ENCODE results near the gene RSU1.

RSU1 gene

DNA sequence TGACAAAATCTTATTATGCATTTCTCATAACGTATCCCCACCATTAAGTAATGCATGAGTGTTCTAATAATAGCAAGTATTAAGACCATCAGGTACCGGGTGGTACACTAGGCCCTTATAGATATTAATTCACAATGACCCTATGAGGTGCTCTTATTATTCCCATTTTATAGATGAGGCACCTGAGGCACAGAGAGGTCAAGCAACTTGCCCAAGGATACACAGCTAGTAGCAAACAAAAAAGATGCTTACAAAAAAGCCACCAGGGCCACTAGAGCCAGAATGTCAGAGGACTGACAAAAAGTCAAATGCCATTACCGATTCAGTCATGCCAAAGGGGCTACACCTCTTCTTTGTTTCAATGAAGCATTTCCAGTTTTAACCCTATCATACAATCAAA, 5.9 kb downstream of the RSU1 start:
- H3K4me1 ChIP-seq (ENCODE audit: control insufficient read depth, insufficient read depth, low read length, poor library complexity, severe bottlenecking) = no peaks in the 10 kb centered on the region
- no peak overlapping the region for H3K27ac ChIP-seq (ENCODE audit: low read depth, low read length, severe bottlenecking)
- peaks cover 36% of the 10 kb centered on the region for H3K36me3 ChIP-seq (ENCODE audit: control insufficient read depth, insufficient read depth, low read length)
- 45 to 74% methylated on average over 1 to 3 of the region's 3 CpGs for WGBS, 2 experiments (ENCODE audit: insufficient coverage in 2 of 2)
- H3K9me3 ChIP-seq (ENCODE audit: control insufficient read depth, low read length) = no peaks in the 10 kb centered on the region
- H3K4me3 ChIP-seq (ENCODE audit: extremely low read depth, insufficient read depth, low read length, poor library complexity, severe bottlenecking) = no peak overlapping the region

DNA sequence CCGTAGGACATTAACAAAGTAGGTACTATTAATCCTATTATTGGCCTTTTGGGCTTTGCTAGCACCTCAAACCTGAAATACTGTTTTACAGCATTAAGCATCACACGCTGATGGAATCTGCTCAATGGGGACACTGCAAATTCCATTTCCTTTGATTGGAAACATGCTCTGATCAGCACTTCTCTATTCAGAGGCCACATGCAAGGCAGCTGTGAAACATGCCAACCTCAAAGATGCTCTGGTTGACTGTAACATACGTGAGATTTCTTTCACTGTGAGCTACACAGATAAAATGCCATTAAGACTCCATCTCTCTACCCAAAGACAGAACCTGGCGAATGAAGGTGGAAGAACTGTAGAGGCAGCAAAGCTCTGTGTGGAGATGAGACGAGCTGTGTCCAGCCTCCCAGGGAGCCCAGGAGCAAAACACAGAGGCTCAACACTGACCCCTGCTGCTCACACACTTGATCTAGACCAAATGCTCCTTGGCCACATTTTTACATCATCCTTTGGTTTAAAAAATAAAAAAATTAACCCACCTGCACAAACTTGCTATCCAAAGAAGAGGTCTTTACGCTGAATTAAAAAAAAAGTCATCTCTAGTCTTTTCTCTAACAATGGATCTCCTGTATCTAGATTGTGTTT, 8.0 kb downstream of the RSU1 start:
- WGBS, 2 experiments (ENCODE audit: insufficient coverage in 2 of 2) = 82 to 97% methylated on average over 3 to 4 of the region's 6 CpGs
- Histone ChIP-seq H3K27ac (ENCODE audit: low read depth, low read length, severe bottlenecking) (no peak overlapping the region), H3K4me3 (ENCODE audit: extremely low read depth, insufficient read depth, low read length, poor library complexity, severe bottlenecking) (no peak overlapping the region), H3K4me1 (ENCODE audit: control insufficient read depth, insufficient read depth, low read length, poor library complexity, severe bottlenecking) (no peaks in the 10 kb centered on the region), H3K9me3 (ENCODE audit: control insufficient read depth, low read length) (no peaks in the 10 kb centered on the region), H3K36me3 (ENCODE audit: control insufficient read depth, insufficient read depth, low read length) (peaks cover 39% of the 10 kb centered on the region)

DNA sequence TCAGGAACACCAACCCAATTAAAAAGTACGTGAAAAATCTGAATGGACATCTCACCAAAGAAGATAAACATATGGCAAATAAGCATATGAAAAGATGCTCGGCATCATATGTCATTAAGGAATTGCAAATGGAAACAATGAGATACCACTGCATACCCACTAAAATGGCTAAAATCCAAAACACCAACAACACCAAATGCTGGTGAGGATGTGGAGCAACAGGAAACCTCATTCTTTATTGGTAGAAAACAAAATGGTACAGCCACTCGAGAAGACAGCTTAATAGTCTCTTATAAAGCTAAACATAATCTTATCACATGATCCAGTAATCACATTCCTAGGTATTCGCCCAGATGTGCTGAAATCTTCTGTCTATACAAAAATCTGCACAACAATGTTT, 13.1 kb downstream of the RSU1 start:
- Histone ChIP-seq H3K36me3 (ENCODE audit: control insufficient read depth, insufficient read depth, low read length) (peaks cover 15% of the 10 kb centered on the region), H3K4me3 (ENCODE audit: extremely low read depth, insufficient read depth, low read length, poor library complexity, severe bottlenecking) (no peak overlapping the region), H3K9me3 (ENCODE audit: control insufficient read depth, low read length) (no peaks in the 10 kb centered on the region), H3K27ac (ENCODE audit: low read depth, low read length, severe bottlenecking) (no peak overlapping the region), H3K4me1 (ENCODE audit: control insufficient read depth, insufficient read depth, low read length, poor library complexity, severe bottlenecking) (no peaks in the 10 kb centered on the region)
- WGBS, 2 experiments (ENCODE audit: insufficient coverage in 2 of 2) = 80 to 94% methylated on average over 2 to 3 of the region's 4 CpGs

DNA sequence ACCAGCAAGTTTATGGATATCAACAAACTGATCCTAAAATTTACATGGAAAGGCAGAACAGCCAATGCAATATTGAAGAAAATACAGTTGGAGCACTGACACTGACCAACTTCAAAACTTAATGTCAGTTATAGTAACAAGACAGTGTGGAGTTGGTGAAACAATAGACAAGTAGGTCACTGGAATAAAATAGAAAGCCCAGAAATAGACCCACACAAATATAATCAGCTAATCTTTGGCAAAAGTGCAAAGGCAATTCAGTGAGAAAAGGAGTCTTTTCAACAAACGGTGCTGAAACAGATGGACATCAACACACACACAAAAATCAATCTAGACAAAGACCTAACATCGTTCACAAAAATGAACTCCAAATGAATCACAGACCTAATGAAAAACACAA, 13.8 kb downstream of the RSU1 start:
- no CpG with 5 or more reads among the region's 2 CpGs for whole genome bisulfite sequencing, 2 experiments (ENCODE audit: insufficient coverage in 2 of 2)
- H3K4me3 ChIP-seq (ENCODE audit: extremely low read depth, insufficient read depth, low read length, poor library complexity, severe bottlenecking) = no peak overlapping the region
- H3K36me3 ChIP-seq (ENCODE audit: control insufficient read depth, insufficient read depth, low read length) = peaks cover 10% of the 10 kb centered on the region

DNA sequence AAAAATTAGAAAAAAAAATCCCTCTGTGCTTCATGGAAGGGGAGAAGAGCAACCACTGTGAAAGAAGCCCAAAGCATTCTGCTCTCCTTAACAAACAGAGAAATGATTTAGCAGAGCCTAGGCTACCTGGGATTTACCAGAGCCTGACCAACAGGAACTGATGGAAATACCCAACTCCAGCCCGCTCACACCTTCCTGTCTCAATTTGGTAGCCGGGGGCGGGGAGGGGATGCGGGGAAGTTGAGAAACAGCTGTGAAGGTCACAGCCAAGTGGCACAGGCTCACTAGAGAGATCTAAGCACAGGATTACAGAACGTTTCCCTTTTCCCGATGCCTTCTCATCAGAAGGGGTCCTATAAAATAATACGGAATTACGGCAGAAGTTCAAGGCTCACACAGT, 17.6 kb downstream of the RSU1 start:
- Histone ChIP-seq H3K27ac (ENCODE audit: low read depth, low read length, severe bottlenecking) (no peak overlapping the region), H3K9me3 (ENCODE audit: control insufficient read depth, low read length) (no peaks in the 10 kb centered on the region), H3K4me1 (ENCODE audit: control insufficient read depth, insufficient read depth, low read length, poor library complexity, severe bottlenecking) (no peaks in the 10 kb centered on the region), H3K36me3 (ENCODE audit: control insufficient read depth, insufficient read depth, low read length) (peaks cover under 1% of the 10 kb centered on the region), H3K4me3 (ENCODE audit: extremely low read depth, insufficient read depth, low read length, poor library complexity, severe bottlenecking) (no peak overlapping the region)
- 85 to 94% methylated on average over 5 to 7 of the region's 8 CpGs for WGBS, 2 experiments (ENCODE audit: insufficient coverage in 2 of 2)

More for the DNA sequence above, 13.8 kb downstream of the RSU1 start:
- no peaks in the 10 kb centered on the region for H3K4me1 ChIP-seq (ENCODE audit: control insufficient read depth, insufficient read depth, low read length, poor library complexity, severe bottlenecking)
- no peaks in the 10 kb centered on the region for H3K9me3 ChIP-seq (ENCODE audit: control insufficient read depth, low read length)
- H3K27ac ChIP-seq (ENCODE audit: low read depth, low read length, severe bottlenecking) = no peak overlapping the region

DNA sequence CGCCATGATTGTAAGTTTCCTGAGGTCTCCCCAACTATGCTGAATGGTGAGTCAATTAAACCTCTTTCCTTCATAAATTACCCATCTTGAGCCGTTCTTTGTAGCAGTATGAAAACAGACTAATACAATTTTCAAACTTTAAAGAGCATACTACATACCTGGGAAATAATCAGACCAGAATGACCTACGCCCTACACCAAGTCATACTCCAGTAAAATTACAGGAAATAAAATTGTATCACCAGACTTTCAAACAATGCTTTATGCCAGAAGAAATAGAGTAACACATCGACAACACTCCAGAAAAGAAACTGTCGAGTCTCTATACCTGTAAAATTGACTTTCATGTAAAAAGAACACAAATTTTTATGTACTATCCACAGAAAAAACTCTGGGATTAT, 18.7 kb downstream of the RSU1 start:
- Histone ChIP-seq H3K4me1 (ENCODE audit: control insufficient read depth, insufficient read depth, low read length, poor library complexity, severe bottlenecking) (no peaks in the 10 kb centered on the region), H3K4me3 (ENCODE audit: extremely low read depth, insufficient read depth, low read length, poor library complexity, severe bottlenecking) (no peak overlapping the region), H3K27ac (ENCODE audit: low read depth, low read length, severe bottlenecking) (no peak overlapping the region), H3K9me3 (ENCODE audit: control insufficient read depth, low read length) (no peaks in the 10 kb centered on the region), H3K36me3 (ENCODE audit: control insufficient read depth, insufficient read depth, low read length) (peaks cover 9% of the 10 kb centered on the region)
- WGBS, 2 experiments (ENCODE audit: insufficient coverage in 2 of 2) = 92 to 100% methylated on average over 2 to 4 of the region's 5 CpGs

DNA sequence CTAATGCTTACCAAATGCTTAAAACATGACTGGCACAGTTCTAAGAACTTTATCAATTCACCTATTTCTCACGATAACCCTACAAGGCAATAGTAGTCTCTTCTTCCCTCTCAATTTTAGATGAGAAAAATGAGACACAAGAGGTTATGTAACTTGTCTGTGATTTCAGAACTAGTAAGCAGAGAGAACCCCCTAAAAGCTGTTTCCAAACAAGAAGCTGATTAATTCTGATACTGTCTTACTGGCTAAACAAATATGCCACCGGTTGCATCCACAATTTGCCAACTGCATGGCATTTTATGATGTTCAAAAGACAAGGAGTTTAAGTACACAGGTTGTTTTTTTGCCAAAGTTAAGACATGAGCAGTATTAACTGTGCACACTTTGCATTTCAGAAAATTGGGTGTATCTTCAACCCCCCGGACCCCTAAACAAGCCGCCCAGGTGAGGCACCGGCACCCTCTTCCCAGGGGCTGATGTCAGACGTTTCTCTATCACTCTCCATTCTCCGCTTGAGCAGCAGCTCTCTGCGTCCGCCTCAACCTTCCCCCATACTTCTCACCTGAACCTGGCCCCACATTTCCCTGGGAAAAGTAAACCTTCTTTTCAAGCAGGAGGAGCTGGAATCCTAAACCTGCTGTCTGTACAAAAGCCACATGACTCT, 21.7 kb downstream of the RSU1 start:
- H3K9me3 ChIP-seq (ENCODE audit: control insufficient read depth, low read length) = no peaks in the 10 kb centered on the region
- peaks cover 27% of the 10 kb centered on the region for H3K36me3 ChIP-seq (ENCODE audit: control insufficient read depth, insufficient read depth, low read length)
- H3K27ac ChIP-seq (ENCODE audit: low read depth, low read length, severe bottlenecking) = no peak overlapping the region
- no peaks in the 10 kb centered on the region for H3K4me1 ChIP-seq (ENCODE audit: control insufficient read depth, insufficient read depth, low read length, poor library complexity, severe bottlenecking)
- H3K4me3 ChIP-seq (ENCODE audit: extremely low read depth, insufficient read depth, low read length, poor library complexity, severe bottlenecking) = no peak overlapping the region
- WGBS, 2 experiments (ENCODE audit: insufficient coverage in 2 of 2) = 87 to 91% methylated on average over 7 to 8 of the region's 9 CpGs

DNA sequence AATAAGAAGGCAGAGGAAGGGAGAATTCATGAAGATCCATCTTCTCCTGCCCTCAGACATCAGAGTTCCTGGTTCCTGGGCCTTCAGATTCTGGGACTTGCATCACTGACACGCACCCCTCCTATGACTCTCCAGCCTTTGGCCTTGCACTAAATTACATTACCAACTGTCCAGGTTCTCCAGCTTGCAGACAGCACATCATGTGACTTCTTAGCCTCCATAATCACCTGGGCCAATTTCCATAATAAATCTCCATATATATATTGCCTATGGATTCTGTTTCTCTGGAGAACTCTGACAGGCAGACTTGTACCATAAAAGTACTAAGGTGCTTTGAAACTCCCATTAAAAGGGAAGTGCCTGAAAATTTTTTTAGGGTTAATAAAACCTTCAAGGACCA, 23.2 kb downstream of the RSU1 start:
- WGBS, 2 experiments (ENCODE audit: insufficient coverage in 2 of 2) = 100% methylated on average over 1 of the region's 1 CpG; no CpG with 5 or more reads in 1 of the 2 experiments
- Histone ChIP-seq H3K4me1 (ENCODE audit: control insufficient read depth, insufficient read depth, low read length, poor library complexity, severe bottlenecking) (no peaks in the 10 kb centered on the region), H3K9me3 (ENCODE audit: control insufficient read depth, low read length) (no peaks in the 10 kb centered on the region), H3K4me3 (ENCODE audit: extremely low read depth, insufficient read depth, low read length, poor library complexity, severe bottlenecking) (no peak overlapping the region), H3K27ac (ENCODE audit: low read depth, low read length, severe bottlenecking) (no peak overlapping the region), H3K36me3 (ENCODE audit: control insufficient read depth, insufficient read depth, low read length) (peaks cover 28% of the 10 kb centered on the region)

DNA sequence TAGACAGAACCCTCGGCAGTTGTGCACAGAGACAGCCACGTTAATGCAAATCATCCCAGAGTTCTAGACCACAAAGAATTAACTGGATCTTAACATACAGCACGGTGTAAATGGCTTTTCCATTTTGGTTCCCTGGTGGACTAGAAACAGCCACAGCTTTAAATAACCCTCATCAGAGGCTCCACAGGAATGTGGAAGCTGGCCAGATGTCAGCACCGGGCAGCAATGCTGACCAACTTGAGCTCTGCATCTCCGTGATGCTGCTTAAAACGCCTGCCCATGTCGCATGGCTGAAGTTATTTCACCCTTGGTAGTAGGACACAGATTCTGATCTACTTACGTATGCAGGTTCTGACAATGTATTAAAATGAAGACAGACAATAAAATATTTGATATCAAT, 24.5 kb downstream of the RSU1 start:
- H3K36me3 ChIP-seq (ENCODE audit: control insufficient read depth, insufficient read depth, low read length) = peaks cover 30% of the 10 kb centered on the region
- H3K4me1 ChIP-seq (ENCODE audit: control insufficient read depth, insufficient read depth, low read length, poor library complexity, severe bottlenecking) = no peaks in the 10 kb centered on the region
- no peak overlapping the region for H3K4me3 ChIP-seq (ENCODE audit: extremely low read depth, insufficient read depth, low read length, poor library complexity, severe bottlenecking)
- no peak overlapping the region for H3K27ac ChIP-seq (ENCODE audit: low read depth, low read length, severe bottlenecking)
- H3K9me3 ChIP-seq (ENCODE audit: control insufficient read depth, low read length) = no peaks in the 10 kb centered on the region
- WGBS, 2 experiments (ENCODE audit: insufficient coverage in 2 of 2) = 93 to 99% methylated on average over 5 to 7 of the region's 8 CpGs

DNA sequence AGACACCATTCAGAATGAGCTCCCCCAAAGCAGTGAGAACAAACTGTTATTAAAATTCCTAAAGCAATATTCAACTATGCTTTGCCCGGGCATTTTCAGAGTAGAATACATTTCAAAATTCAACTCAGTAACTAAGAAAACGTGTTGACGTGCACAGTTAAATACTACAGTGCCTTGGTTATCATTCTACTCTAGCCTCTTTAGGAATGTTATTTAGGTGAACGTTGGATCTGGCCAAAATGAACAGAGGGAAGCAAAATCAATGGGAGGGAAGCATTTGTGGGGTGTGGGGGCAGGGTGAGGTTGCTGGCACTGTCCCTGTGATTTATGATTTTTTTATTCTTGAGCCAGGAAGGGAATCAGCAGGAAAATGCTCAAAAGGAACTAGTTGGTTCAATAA, 27.5 kb downstream of the RSU1 start:
- H3K36me3 ChIP-seq (ENCODE audit: control insufficient read depth, insufficient read depth, low read length) = peaks cover 41% of the 10 kb centered on the region
- WGBS, 2 experiments (ENCODE audit: insufficient coverage in 2 of 2) = 74 to 83% methylated on average over 2 to 3 of the region's 4 CpGs
- no peaks in the 10 kb centered on the region for H3K4me1 ChIP-seq (ENCODE audit: control insufficient read depth, insufficient read depth, low read length, poor library complexity, severe bottlenecking)
- no peaks in the 10 kb centered on the region for H3K9me3 ChIP-seq (ENCODE audit: control insufficient read depth, low read length)
- no peak overlapping the region for H3K4me3 ChIP-seq (ENCODE audit: extremely low read depth, insufficient read depth, low read length, poor library complexity, severe bottlenecking)
- no peak overlapping the region for H3K27ac ChIP-seq (ENCODE audit: low read depth, low read length, severe bottlenecking)

DNA sequence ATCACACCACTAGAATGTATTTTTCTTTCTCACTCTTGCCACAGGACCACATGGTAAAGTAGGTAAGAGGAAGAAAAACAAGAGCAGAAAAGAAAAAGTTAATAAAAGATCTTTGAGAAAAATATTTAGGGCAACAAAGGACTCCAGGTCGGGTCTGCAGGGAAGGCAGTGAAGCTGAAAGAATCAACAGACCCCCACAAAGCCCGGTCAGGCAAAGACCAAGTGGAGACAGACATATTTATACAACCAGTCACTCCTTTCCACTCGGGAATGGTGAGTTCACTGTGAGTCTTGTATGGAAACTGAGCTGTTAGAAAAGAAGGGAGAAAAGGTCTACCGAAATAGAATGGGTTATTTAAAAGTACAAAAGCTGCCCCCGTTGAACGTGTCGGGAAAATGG, 28.0 kb downstream of the RSU1 start:
- H3K4me3 ChIP-seq (ENCODE audit: extremely low read depth, insufficient read depth, low read length, poor library complexity, severe bottlenecking) = no peak overlapping the region
- H3K36me3 ChIP-seq (ENCODE audit: control insufficient read depth, insufficient read depth, low read length) = peaks cover 38% of the 10 kb centered on the region
- no peak overlapping the region for H3K27ac ChIP-seq (ENCODE audit: low read depth, low read length, severe bottlenecking)
- no peaks in the 10 kb centered on the region for H3K4me1 ChIP-seq (ENCODE audit: control insufficient read depth, insufficient read depth, low read length, poor library complexity, severe bottlenecking)
- WGBS, 2 experiments (ENCODE audit: insufficient coverage in 2 of 2) = 81 to 82% methylated on average over 5 to 6 of the region's 7 CpGs
- no peaks in the 10 kb centered on the region for H3K9me3 ChIP-seq (ENCODE audit: control insufficient read depth, low read length)
